Stimulated activated CD8-positive, alpha-beta memory T cell treated with anti-CD3 and anti-CD28 coated beads, Interleukin-7, amount 100 ng/mL, for 48 hours (primary cell): ENCODE data around the gene EIF4H.
A peak's percentile ranks its signal among the peaks of the same experiment; 100 is the strongest.
"Not testable (repeated sequence)": the region's sequence is repeated elsewhere in the genome, so short reads cannot be mapped to it uniquely, and the experiment has no call there.

Experiments
- DNase-seq, 2 donors: peaks; one replicate each; pipeline ENCODE4 v3.0.0-alpha.2; 2020; ENCODE audit warnings: low read depth in 1 of 2; ENCODE audit errors: extremely low read depth in 1 of 2

Gene EIF4H

GRCh38 chr7:74174606-74175082, 488 bp downstream of the EIF4H start:
- DNase-seq = peak in 1 of 2 donors; percentile 5

- DNase-seq = no peak
Observed at GRCh38 chr7:74175340-74175739, 1.2 kb downstream of the EIF4H start.

GRCh38 chr7:74176555-74176954, 2.4 kb downstream of the EIF4H start:
- no peak for DNase-seq

- DNase-seq = no peak
Observed at GRCh38 chr7:74178632-74179031, 4.5 kb downstream of the EIF4H start.

- DNase-seq = no peak
Observed at GRCh38 chr7:74179935-74180604, 5.9 kb downstream of the EIF4H start.

GRCh38 chr7:74180866-74181265, 6.7 kb downstream of the EIF4H start:
- DNase-seq = no peak

GRCh38 chr7:74181821-74182220, 7.7 kb downstream of the EIF4H start:
- no peak for DNase-seq

GRCh38 chr7:74182453-74183090, 8.4 kb downstream of the EIF4H start:
- no peak for DNase-seq

- DNase-seq = no peak
Observed at GRCh38 chr7:74183142-74183541, 9.0 kb downstream of the EIF4H start.

- DNase-seq = no peak
Observed at GRCh38 chr7:74183653-74184450, 9.7 kb downstream of the EIF4H start.

GRCh38 chr7:74185016-74185415, 10.9 kb downstream of the EIF4H start:
- DNase-seq = no peak

GRCh38 chr7:74185636-74186035, 11.5 kb downstream of the EIF4H start:
- DNase-seq = no peak

- no peak for DNase-seq
Observed at GRCh38 chr7:74187915-74188675, 13.9 kb downstream of the EIF4H start.

GRCh38 chr7:74190259-74190658, 16.1 kb downstream of the EIF4H start:
- DNase-seq = no peak

- DNase-seq = no peak
Observed at GRCh38 chr7:74191231-74191630, 17.1 kb downstream of the EIF4H start.

- DNase-seq = no peak
Observed at GRCh38 chr7:74193054-74193453, 18.9 kb downstream of the EIF4H start.

- no peak for DNase-seq
Observed at GRCh38 chr7:74193913-74194312, 19.8 kb downstream of the EIF4H start.

GRCh38 chr7:74194686-74195085, 20.5 kb downstream of the EIF4H start:
- no peak for DNase-seq

- DNase-seq = not testable (repeated sequence)
Observed at GRCh38 chr7:74195139-74195860, 21.1 kb downstream of the EIF4H start.

- DNase-seq = not testable (repeated sequence)
Observed at GRCh38 chr7:74195968-74196654, 22.0 kb downstream of the EIF4H start.
